Lung (tissue), 12 donors: ENCODE data around the gene GREM2. TPM values are rescaled to one million over a fixed set of nuclear protein-coding genes. Genes with fewer than 3 reads are reported as not detected.

Source experiments
- ATAC-seq: fragments of 200-7000 bp; cut with Tn5 transposase; one replicate; pipeline ENCODE4 v1.9.1; 2020; ENCODE audit warnings: moderate number of reproducible peaks; ENCODE audit not compliant: insufficient read depth, low FRiP score
- DNase-seq, 3 donors: peaks; one replicate each; pipeline ENCODE4 v3.0.0-alpha.2; 2013 to 2017
- H3K27ac ChIP-seq, 2 donors: one replicate each; pipeline ENCODE4 v1.5.1; 2013; ENCODE audit warnings: mild to moderate bottlenecking in 2 of 2, moderate library complexity in 2 of 2, control low read depth in 1 of 2, inconsistent platforms in 1 of 2, low read depth in 1 of 2, low read length in 1 of 2
- H3K27me3 ChIP-seq, 3 donors: one replicate each; pipeline ENCODE4 v1.5.1; 2013; ENCODE audit warnings: low read length in 2 of 3; ENCODE audit not compliant: control insufficient read depth in 3 of 3, insufficient read depth in 3 of 3
- H3K36me3 ChIP-seq, 4 donors: one replicate each; pipeline ENCODE4 v1.5.1; 2013; ENCODE audit warnings: low read length in 4 of 4, mild to moderate bottlenecking in 1 of 4, moderate library complexity in 1 of 4; ENCODE audit not compliant: control insufficient read depth in 4 of 4, insufficient read depth in 4 of 4
- H3K4me1 ChIP-seq, 5 donors: one replicate each; pipeline ENCODE4 v1.5.1; 2013; ENCODE audit warnings: low read length in 5 of 5, mild to moderate bottlenecking in 2 of 5, moderate library complexity in 1 of 5; ENCODE audit not compliant: control insufficient read depth in 5 of 5, insufficient read depth in 5 of 5
- H3K4me3 ChIP-seq: one replicate; pipeline ENCODE4 v1.5.1; 2013; ENCODE audit warnings: mild to moderate bottlenecking, control low read depth, moderate library complexity
- H3K9ac ChIP-seq, 2 donors: one replicate each; pipeline ENCODE4 v1.5.1; 2013; ENCODE audit warnings: low read length in 2 of 2, control low read depth in 1 of 2; ENCODE audit not compliant: insufficient read depth in 1 of 2
- H3K9me3 ChIP-seq, 4 donors: one replicate each; pipeline ENCODE4 v1.5.1; 2013; ENCODE audit warnings: low read length in 3 of 4, mild to moderate bottlenecking in 1 of 4, moderate library complexity in 1 of 4; ENCODE audit not compliant: control insufficient read depth in 4 of 4, insufficient read depth in 3 of 4
- CTCF ChIP-seq: IDR thresholded peaks from 2 replicates; pipeline ENCODE4 v1.5.1; 2012; ENCODE audit warnings: mild to moderate bottlenecking; ENCODE audit errors: control extremely low read depth, extremely low read depth
- WGBS, 2 donors: extraction: QIAGEN DNeasy Blood & Tissue Kit; methylation state at CpG; one replicate each; pipeline ENCODE4 v1.1.7; 2013; 5-methylcytosine and 5-hydroxymethylcytosine counted together
- polyA plus RNA-seq, 2 donors: library from polyadenylated mRNA; stranded (reverse); fragments of 200-250 nt; gene quantifications; one replicate each; pipeline ENCODE4 v1.2.1, GENCODE V29; 2013
- total RNA-seq, 2 donors: library from RNA; depleted of rRNA in 1 of 2; stranded (reverse); fragments of >200 nt in 1 of 2; gene quantifications; one replicate each; pipeline ENCODE4 v1.2.1, GENCODE V29; 2014 to 2021
- donor health status: control.
- donor health status: control.
- donor health status: Bipolar disorder and iron deficiency.
- donor health status: healthy.
- donor health status: DM: yes; HTN: yes; CAD: no.

GREM2 gene
- total and polyA plus RNA-seq, 4 donors: 0.47 to 8.8 (median 0.76) TPM

- no peak for TF ChIP-seq CTCF
- Histone ChIP-seq H3K9ac (no peak overlapping the region), H3K27ac (no peak overlapping the region), H3K9me3 (no peaks in the 10 kb centered on the region), H3K36me3 (no peaks in the 10 kb centered on the region), H3K4me1 (peaks cover 0 to 5% (median 0%) of the 10 kb centered on the region in 5 donors), H3K4me3 (no peak overlapping the region), H3K27me3 (no peaks in the 10 kb centered on the region)
- WGBS, 2 donors: 73 to 81% methylated on average over 2 of the region's 2 CpGs
- ATAC-seq (no peak), DNase-seq (no peak)
Measured at GRCh38 chr1:240533154-240533780, 78.7 kb downstream of the GREM2 start.

GRCh38 chr1:240528591-240528990, 83.4 kb downstream of the GREM2 start:
- no peak overlapping the region for H3K4me3 ChIP-seq
- no peak overlapping the region for H3K27ac ChIP-seq
- H3K4me1 ChIP-seq: peaks cover 0 to 16% (median 2%) of the 10 kb centered on the region in 5 donors
- no peak for TF ChIP-seq CTCF
- no peaks in the 10 kb centered on the region for H3K27me3 ChIP-seq
- no peaks in the 10 kb centered on the region for H3K9me3 ChIP-seq
- 79 to 85% methylated on average over 9 of the region's 9 CpGs for WGBS, 2 donors
- ATAC-seq (no peak), DNase-seq (no peak)
- H3K9ac ChIP-seq: no peak overlapping the region
- H3K36me3 ChIP-seq: no peaks in the 10 kb centered on the region

GRCh38 chr1:240527086-240527485, 84.9 kb downstream of the GREM2 start:
- Histone ChIP-seq H3K27me3 (no peaks in the 10 kb centered on the region), H3K9ac (no peak overlapping the region), H3K4me1 (peaks cover 0 to 16% (median 2%) of the 10 kb centered on the region in 5 donors), H3K4me3 (no peak overlapping the region), H3K36me3 (no peaks in the 10 kb centered on the region), H3K9me3 (no peaks in the 10 kb centered on the region), H3K27ac (no peak overlapping the region)
- WGBS, 2 donors: 51 to 52% methylated on average over 1 of the region's 1 CpG
- DNase-seq (peak in 2 of 3 donors; percentile 67 to 81), ATAC-seq (no peak)
- no peak for TF ChIP-seq CTCF

GRCh38 chr1:240526312-240526711, 85.6 kb downstream of the GREM2 start:
- WGBS, 2 donors: 62 to 80% methylated on average over 7 of the region's 7 CpGs
- ATAC-seq: no peak

More at GRCh38 chr1:240526312-240526711, 85.6 kb downstream of the GREM2 start:
- no peak for TF ChIP-seq CTCF
- DNase-seq: peak in 1 of 3 donors; percentile 12
- no peak overlapping the region for H3K9ac ChIP-seq
- H3K9me3 ChIP-seq: no peaks in the 10 kb centered on the region
- H3K27ac ChIP-seq: no peak overlapping the region
- H3K27me3 ChIP-seq: no peaks in the 10 kb centered on the region
- no peak overlapping the region for H3K4me3 ChIP-seq
- no peaks in the 10 kb centered on the region for H3K36me3 ChIP-seq
- peaks cover 0 to 16% (median 2%) of the 10 kb centered on the region in 5 donors for H3K4me1 ChIP-seq
